GM21576 (cell line): ENCODE data around the gene FBXO42.
"Not testable (repeated sequence)": the region's sequence is repeated elsewhere in the genome, so short reads cannot be mapped to it uniquely, and the experiment has no call there.

Experiments used
- ATAC-seq: cut with Tn5 transposase; IDR thresholded peaks from one replicate; pipeline ENCODE4 v1.9.1; 2021; ENCODE audit warnings: mild to moderate bottlenecking, moderate library complexity; ENCODE audit not compliant: unreplicated experiment

Gene FBXO42

DNA sequence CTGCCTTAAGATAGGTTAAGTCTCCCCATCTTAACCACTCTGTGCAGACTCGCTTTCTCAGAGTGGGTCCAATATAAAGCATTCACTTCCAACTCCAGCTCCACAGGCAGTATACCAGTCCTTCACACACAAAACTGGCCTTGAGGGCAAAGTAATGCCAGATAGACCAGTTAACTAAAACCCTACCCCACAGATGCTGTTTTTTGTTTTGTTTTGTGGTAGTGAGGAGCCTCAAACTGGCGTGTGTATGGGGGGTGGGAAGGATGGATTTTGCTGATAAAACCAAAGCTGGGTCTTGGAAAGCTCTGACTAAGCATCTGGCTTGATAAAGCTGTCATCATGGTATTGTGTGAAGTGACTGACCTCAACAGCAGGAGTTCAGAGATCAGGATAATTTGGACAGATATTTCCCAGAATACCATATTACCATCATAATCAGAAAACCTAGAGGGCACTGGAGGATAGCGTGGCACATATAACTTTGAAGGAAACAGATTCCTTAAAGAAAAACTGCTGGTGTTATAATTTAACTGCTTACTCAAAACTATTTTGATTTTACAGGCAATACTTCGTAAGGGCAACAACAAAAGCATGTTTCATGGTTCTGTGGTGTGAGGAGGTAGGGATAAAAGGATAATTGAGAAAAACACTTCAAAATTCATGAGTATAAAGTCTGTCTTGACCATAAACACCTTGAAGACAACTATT lies 85.7 kb downstream of the FBXO42 start:
- no peak for ATAC-seq

DNA sequence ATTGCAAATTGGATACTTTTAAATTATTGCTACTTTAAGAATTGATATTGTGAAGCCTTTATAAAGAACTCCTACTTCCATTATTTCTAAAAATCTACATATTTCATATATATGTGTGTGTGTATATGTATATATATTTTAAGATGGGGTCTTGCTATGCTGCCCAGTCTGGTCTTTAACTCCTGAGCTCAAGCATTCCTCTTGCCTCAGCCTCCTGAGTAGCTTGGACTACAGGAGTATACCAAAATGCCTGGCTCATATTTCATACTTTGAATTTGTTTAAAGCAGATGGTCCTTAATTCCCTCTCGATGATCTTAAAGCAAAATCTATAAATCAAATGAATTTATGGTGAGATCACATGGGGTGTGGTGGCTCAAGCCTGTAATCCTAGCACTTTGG lies 90.2 kb downstream of the FBXO42 start:
- ATAC-seq, result no peak

GRCh38 chr1:16260814-16261213 lies 91.5 kb downstream of the FBXO42 start:
- no peak for ATAC-seq

DNA sequence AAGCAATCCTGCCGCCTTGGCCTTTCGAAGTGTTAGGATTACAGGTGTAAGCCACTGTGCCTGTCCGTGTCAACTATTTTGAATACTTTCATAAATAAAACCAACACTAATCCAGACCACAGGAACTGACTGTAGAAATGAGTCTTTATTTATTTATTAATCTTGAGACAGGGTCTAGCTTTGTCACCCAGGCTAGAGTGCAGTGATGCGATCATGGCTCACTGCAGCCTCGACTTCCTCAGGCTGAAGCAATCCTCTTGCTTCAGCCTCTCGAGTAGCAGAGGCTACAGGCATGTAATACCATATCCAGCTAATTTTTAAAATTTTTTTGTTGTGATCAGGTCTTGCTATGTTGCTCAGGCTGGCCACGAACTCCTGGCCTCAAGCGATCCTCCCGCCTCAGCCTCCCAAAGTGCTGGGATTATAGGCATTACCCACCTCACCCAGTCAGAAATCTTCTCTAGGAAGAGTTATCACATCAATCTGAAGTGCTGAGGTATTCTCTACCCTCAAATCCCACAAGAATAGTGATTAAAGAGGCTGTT lies 93.6 kb downstream of the FBXO42 start:
- ATAC-seq, result no peak

DNA sequence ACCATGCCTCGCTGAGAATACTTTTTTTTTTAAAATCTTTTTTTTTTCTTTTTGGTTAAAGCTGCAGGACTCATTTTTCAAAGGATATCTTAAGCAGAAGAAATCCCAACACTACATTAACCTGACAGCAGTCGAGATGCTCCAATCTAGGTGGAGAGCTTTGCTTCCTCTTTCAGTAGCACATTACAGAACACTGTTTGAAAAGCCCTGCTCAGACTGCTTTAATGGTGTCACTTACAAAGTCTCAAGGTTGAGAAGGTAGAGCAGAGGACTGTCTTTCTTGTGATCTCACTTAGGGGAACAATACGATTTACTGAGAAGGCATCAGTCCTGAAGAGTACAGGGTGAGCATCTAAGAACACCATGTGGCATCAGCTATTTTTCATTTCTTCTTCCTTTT lies 94.3 kb downstream of the FBXO42 start:
- ATAC-seq, result no peak

DNA sequence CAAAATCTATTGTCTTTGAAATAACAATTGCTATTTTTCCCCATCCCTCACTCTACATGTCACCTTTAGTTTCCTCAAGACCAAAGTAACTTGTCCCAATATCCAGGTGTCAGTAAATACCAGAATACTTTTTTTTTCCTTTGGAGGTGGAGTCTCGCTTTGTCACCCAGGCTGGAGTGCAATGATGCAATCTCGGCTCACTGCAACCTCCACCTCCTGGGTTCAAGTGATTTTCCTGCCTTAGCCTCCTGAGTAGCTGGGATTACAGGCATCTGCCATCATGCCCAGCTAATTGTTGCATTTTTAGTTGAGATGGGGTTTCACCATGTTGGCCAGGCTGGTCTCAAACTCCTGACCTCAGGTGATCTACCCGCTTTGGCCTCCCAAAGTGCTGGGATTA lies 94.7 kb downstream of the FBXO42 start:
- ATAC-seq, result not testable (repeated sequence)

GRCh38 chr1:16256478-16256877 lies 95.8 kb downstream of the FBXO42 start:
- no peak for ATAC-seq

GRCh38 chr1:16254263-16254928 lies 97.9 kb downstream of the FBXO42 start:
- no peak for ATAC-seq

- no peak for ATAC-seq
Observed at GRCh38 chr1:16253332-16253922, 98.9 kb downstream of the FBXO42 start.

- ATAC-seq, result no peak
Observed at GRCh38 chr1:16252912-16253311, 99.4 kb downstream of the FBXO42 start.

DNA sequence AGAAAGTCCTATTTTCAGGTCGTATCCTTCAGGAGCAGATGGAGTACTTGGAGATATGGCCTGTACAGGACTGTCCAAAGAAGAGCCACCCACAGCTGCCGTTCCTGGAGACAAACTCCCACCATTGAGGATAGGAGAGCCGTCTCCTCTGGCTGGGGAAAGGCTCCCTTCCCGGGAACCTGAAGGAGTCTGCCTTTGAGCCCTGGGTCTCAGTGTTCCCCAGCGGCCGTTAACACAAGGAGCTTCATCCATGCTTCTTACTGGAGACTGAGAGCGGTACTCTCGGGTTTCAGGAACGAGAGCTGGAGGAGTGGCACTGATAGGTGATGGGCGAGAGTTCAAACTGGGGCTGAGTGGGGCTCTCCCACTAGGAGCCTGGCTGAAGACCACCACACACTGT lies 100.9 kb downstream of the FBXO42 start:
- no peak for ATAC-seq

GRCh38 chr1:16250524-16251251 lies 101.6 kb downstream of the FBXO42 start:
- no peak for ATAC-seq

GRCh38 chr1:16249596-16250241 lies 102.6 kb downstream of the FBXO42 start:
- ATAC-seq, result no peak

GRCh38 chr1:16248603-16249516 lies 103.4 kb downstream of the FBXO42 start:
- ATAC-seq, result peak; percentile 65

- no peak for ATAC-seq
Observed at GRCh38 chr1:16248007-16248436, 104.3 kb downstream of the FBXO42 start.

GRCh38 chr1:16247441-16247840 lies 104.8 kb downstream of the FBXO42 start:
- ATAC-seq, result no peak

- no peak for ATAC-seq
Observed at GRCh38 chr1:16246961-16247360, 105.3 kb downstream of the FBXO42 start.

DNA sequence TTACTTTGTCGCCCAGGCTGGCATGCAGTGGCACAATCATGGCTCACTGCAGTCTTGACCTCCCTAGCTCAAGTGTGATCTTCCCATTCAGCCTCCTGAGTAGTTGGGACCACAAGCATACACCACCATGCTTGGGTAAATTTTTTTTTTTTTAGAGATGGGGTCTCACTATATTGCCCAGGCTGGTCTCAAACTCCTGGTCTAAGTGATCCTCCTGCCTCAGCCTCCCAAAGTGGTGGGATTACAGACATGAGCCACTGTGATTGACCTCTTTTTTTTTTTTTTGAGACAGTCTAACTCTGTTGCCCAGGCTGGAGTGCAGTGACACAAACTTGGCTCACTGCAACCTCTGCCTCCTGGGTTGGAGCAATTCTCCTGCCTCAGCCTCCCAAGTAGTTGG lies 106.0 kb downstream of the FBXO42 start:
- not testable (repeated sequence) for ATAC-seq

- no peak for ATAC-seq
Observed at GRCh38 chr1:16245476-16246196, 106.6 kb downstream of the FBXO42 start.
